GM23248 (cell line): ENCODE results near the gene SCAMP4.

Source experiments
- EZH2 ChIP-seq: fragments of 200-600 bp; sonication (generic); IDR thresholded peaks from 2 replicates; pipeline ENCODE4 v1.6.1; 2018; ENCODE audit warnings: antibody characterized with exemption, mild to moderate bottlenecking; ENCODE audit not compliant: insufficient read depth, poor library complexity, severe bottlenecking
- EZH2phosphoT487 ChIP-seq: fragments of 200-600 bp; sonication (generic); IDR thresholded peaks from 2 replicates; pipeline ENCODE4 v1.6.1; 2018; ENCODE audit warnings: antibody characterized with exemption, moderate library complexity, mild to moderate bottlenecking, low read depth; ENCODE audit not compliant: insufficient read depth

GRCh38 chr19:1883784-1884183, 21.4 kb upstream of the SCAMP4 start:
- TF ChIP-seq EZH2phosphoT487 (no peak), EZH2 (no peak)
